Neural progenitor cell (in vitro differentiated cells): ENCODE data around the gene STXBP5.

Experiments
- CTCF ChIP-seq: fragments of 200-600 bp; sonication (generic); IDR thresholded peaks from 2 replicates; pipeline ENCODE4 v1.5.1; 2017; ENCODE audit warnings: antibody characterized with exemption, mild to moderate bottlenecking
- EZH2phosphoT487 ChIP-seq: fragments of 200-600 bp; sonication (generic); IDR thresholded peaks from 2 replicates; pipeline ENCODE4 v1.6.1; 2017; ENCODE audit warnings: antibody characterized with exemption

DNA sequence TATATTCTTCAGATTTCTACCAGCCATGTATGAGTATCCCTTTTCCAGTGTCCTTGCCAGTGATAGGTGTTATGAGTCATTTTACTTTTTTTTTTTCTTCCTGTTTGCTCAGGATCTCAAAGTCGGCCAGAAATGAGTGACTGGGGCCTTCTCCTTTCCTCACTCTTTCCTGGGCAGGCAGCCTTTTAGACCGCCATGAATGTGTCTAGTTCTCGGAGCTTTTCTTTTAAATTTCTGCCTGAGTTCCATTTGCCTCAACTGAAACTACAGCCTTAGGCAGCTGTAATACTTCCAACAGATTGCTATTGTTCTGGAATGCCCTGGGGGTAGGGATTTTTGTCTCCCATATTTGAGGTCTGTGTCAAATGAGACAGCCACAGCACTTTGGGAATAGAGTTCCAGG, 83.7 kb downstream of the STXBP5 start:
- TF ChIP-seq CTCF = no peak
- TF ChIP-seq EZH2phosphoT487 = no peak
